Transverse colon (tissue), 4 donors: ENCODE measurements around the gene POLK.

Experiments used
- POLR2AphosphoS5 ChIP-seq, 3 donors: sonication (generic); formaldehyde crosslinking; IDR thresholded peaks; one replicate each; pipeline ENCODE4 v1.6.1; 2016; ENCODE audit warnings: antibody characterized with exemption in 3 of 3
- TF ChIP-seq, protein P1 (sequence below), 5 experiments: fragments of 200-600 bp in 3 of 5; fragments of 450-650 bp in 2 of 5; sonication (generic) in 3 of 5; IDR thresholded peaks; 1 replicate in 2 of 5; 2 replicates in 3 of 5; pipeline ENCODE4 v1.5.1; 2016 to 2017; ENCODE audit warnings: antibody characterized with exemption in 5 of 5, inconsistent platforms in 3 of 5, mild to moderate bottlenecking in 2 of 5, moderate library complexity in 1 of 5

DNA sequence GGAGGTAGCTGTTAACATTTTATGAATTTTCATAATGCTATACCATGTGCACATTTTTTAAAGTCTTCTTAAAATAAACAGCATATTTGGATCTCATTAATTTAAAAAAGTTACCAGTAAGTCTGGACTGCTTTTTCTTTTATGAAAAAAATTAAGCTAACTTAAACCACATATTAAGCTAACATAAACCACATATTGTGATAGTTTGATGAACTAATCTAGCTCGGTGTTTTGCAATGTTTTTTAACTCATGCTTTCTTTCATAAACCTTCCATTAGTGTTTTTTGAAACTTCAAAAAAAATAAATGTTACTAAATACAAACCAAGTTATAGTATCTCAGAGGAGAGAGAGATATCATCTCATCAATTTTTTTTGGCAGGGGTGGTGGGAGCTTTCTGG lies 26.5 kb downstream of the POLK start:
- TF ChIP-seq, protein P1, sequence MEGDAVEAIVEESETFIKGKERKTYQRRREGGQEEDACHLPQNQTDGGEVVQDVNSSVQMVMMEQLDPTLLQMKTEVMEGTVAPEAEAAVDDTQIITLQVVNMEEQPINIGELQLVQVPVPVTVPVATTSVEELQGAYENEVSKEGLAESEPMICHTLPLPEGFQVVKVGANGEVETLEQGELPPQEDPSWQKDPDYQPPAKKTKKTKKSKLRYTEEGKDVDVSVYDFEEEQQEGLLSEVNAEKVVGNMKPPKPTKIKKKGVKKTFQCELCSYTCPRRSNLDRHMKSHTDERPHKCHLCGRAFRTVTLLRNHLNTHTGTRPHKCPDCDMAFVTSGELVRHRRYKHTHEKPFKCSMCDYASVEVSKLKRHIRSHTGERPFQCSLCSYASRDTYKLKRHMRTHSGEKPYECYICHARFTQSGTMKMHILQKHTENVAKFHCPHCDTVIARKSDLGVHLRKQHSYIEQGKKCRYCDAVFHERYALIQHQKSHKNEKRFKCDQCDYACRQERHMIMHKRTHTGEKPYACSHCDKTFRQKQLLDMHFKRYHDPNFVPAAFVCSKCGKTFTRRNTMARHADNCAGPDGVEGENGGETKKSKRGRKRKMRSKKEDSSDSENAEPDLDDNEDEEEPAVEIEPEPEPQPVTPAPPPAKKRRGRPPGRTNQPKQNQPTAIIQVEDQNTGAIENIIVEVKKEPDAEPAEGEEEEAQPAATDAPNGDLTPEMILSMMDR (IDR thresholded peaks at IDR 0.05) = no peak
- TF ChIP-seq POLR2AphosphoS5 (IDR thresholded peaks at IDR 0.05) = no peak
